H9 (cell line): ENCODE measurements around the gene SPATA17. TPM values are rescaled to one million over a fixed set of nuclear protein-coding genes. Genes with fewer than 3 reads are reported as not detected.

Experiments
- DNase-seq: peaks from one replicate; pipeline ENCODE4 v3.0.0-alpha.2; 2017
- H2AFZ ChIP-seq: one replicate; pipeline ENCODE4 v1.6.1; 2013; ENCODE audit warnings: mild to moderate bottlenecking, low read length, control low read depth, moderate library complexity
- H2AK5ac ChIP-seq: 2 replicates; pipeline ENCODE4 v1.6.1; 2013; ENCODE audit warnings: low read length, control low read depth, mixed read lengths; ENCODE audit not compliant: insufficient read length
- H2BK120ac ChIP-seq: one replicate; pipeline ENCODE4 v1.6.1; 2013; ENCODE audit warnings: low read depth, mild to moderate bottlenecking, low read length, control low read depth, inconsistent platforms; ENCODE audit not compliant: poor library complexity, severe bottlenecking
- H2BK12ac ChIP-seq: 2 replicates; pipeline ENCODE4 v1.6.1; 2013; ENCODE audit warnings: low read length, control low read depth, mixed read lengths, low read depth; ENCODE audit not compliant: insufficient read length
- H2BK15ac ChIP-seq: 2 replicates; pipeline ENCODE4 v1.6.1; 2013; ENCODE audit warnings: low read depth, low read length, control low read depth
- H2BK20ac ChIP-seq: one replicate; pipeline ENCODE4 v1.6.1; 2013; ENCODE audit warnings: low read depth, mild to moderate bottlenecking, low read length, control low read depth, inconsistent platforms; ENCODE audit not compliant: poor library complexity, severe bottlenecking
- H2BK5ac ChIP-seq: 2 replicates; pipeline ENCODE4 v1.6.1; 2013; ENCODE audit warnings: low read length, control low read depth, mixed read lengths; ENCODE audit not compliant: insufficient read length
- H3K14ac ChIP-seq: 2 replicates; pipeline ENCODE4 v1.6.1; 2013; ENCODE audit warnings: low read length, control low read depth; ENCODE audit not compliant: insufficient read depth
- H3K18ac ChIP-seq: 2 replicates; pipeline ENCODE4 v1.6.1; 2013; ENCODE audit warnings: low read depth, mild to moderate bottlenecking, mixed read lengths, low read length, control low read depth; ENCODE audit not compliant: insufficient read length
- H3K23ac ChIP-seq: 2 replicates; pipeline ENCODE4 v1.6.1; 2013; ENCODE audit warnings: low read length, control low read depth, mixed read lengths, low read depth; ENCODE audit not compliant: insufficient read length
- H3K23me2 ChIP-seq: 2 replicates; pipeline ENCODE4 v1.6.1; 2013; ENCODE audit warnings: low read depth, mild to moderate bottlenecking, mixed read lengths, low read length, control low read depth; ENCODE audit not compliant: insufficient read length, poor library complexity, severe bottlenecking
- H3K27ac ChIP-seq: 2 replicates; pipeline ENCODE4 v1.5.1; 2013; ENCODE audit warnings: low read length, control low read depth, mixed read lengths, low read depth; ENCODE audit not compliant: insufficient read length
- H3K27me3 ChIP-seq: 2 replicates; pipeline ENCODE4 v1.6.1; 2013; ENCODE audit warnings: low read length, control low read depth, inconsistent platforms; ENCODE audit not compliant: insufficient read depth
- H3K4ac ChIP-seq: 2 replicates; pipeline ENCODE4 v1.6.1; 2013; ENCODE audit warnings: low read depth, mild to moderate bottlenecking, control low read depth, inconsistent platforms, low read length, moderate library complexity
- H3K4me1 ChIP-seq: 2 replicates; pipeline ENCODE4 v1.6.1; 2013; ENCODE audit warnings: low read length, control low read depth, inconsistent platforms; ENCODE audit not compliant: insufficient read depth
- H3K4me2 ChIP-seq: 2 replicates; pipeline ENCODE4 v1.6.1; 2013; ENCODE audit warnings: low read length, control low read depth, mixed read lengths; ENCODE audit not compliant: insufficient read length, insufficient read depth
- H3K56ac ChIP-seq: 2 replicates; pipeline ENCODE4 v1.6.1; 2013; ENCODE audit warnings: low read depth, mild to moderate bottlenecking, mixed read lengths, low read length, control low read depth; ENCODE audit not compliant: insufficient read length
- H3K79me1 ChIP-seq: 2 replicates; pipeline ENCODE4 v1.6.1; 2013; ENCODE audit warnings: low read depth, mild to moderate bottlenecking, moderate library complexity, low read length, control low read depth, inconsistent platforms; ENCODE audit not compliant: insufficient read depth, poor library complexity, severe bottlenecking
- H3K79me2 ChIP-seq: 2 replicates; pipeline ENCODE4 v1.6.1; 2013; ENCODE audit warnings: low read length, control low read depth, inconsistent platforms; ENCODE audit not compliant: insufficient read depth
- H3K9ac ChIP-seq: 2 replicates; pipeline ENCODE4 v1.6.1; 2013; ENCODE audit warnings: low read length, control low read depth, mixed read lengths; ENCODE audit not compliant: insufficient read length; ENCODE audit errors: extremely low read depth
- H3K9me3 ChIP-seq: one replicate; pipeline ENCODE4 v1.6.1; 2013; ENCODE audit warnings: low read depth, low read length, inconsistent platforms; ENCODE audit not compliant: control insufficient read depth
- H3T11ph ChIP-seq: one replicate; pipeline ENCODE4 v1.6.1; 2013; ENCODE audit warnings: mild to moderate bottlenecking, low read length, control low read depth, inconsistent platforms
- H4K20me1 ChIP-seq: one replicate; pipeline ENCODE4 v1.6.1; 2013; ENCODE audit not compliant: control insufficient read depth, insufficient read length, insufficient read depth
- H4K5ac ChIP-seq: 2 replicates; pipeline ENCODE4 v1.6.1; 2013; ENCODE audit warnings: low read depth, mild to moderate bottlenecking, mixed read lengths, low read length, control low read depth; ENCODE audit not compliant: insufficient read length
- H4K8ac ChIP-seq: replicated peaks from 2 replicates; pipeline ENCODE4 v1.6.1; 2013; ENCODE audit warnings: low read length, control low read depth, mixed read lengths, low read depth; ENCODE audit not compliant: insufficient read length
- H4K91ac ChIP-seq: 2 replicates; pipeline ENCODE4 v1.6.1; 2013; ENCODE audit warnings: low read depth, mild to moderate bottlenecking, moderate library complexity, mixed read lengths, low read length, control low read depth; ENCODE audit not compliant: insufficient read length
- H3K27ac Mint-ChIP-seq, 3 experiments: 2 replicates in 2 of 3; 3 replicates in 1 of 3; pipeline ENCODE4 v1.8.0; 2020 to 2021; ENCODE audit warnings: mixed read lengths in 3 of 3, mild to moderate bottlenecking in 1 of 3, moderate library complexity in 1 of 3
- H3K27me3 Mint-ChIP-seq: 2 replicates; pipeline ENCODE4 v1.8.0; 2021; ENCODE audit warnings: low read depth, mild to moderate bottlenecking, moderate library complexity, mixed read lengths
- H3K36me3 Mint-ChIP-seq, 3 experiments: 2 replicates in 2 of 3; 3 replicates in 1 of 3; pipeline ENCODE4 v1.8.0; 2020 to 2021; ENCODE audit warnings: low read depth in 3 of 3, mixed read lengths in 3 of 3; ENCODE audit not compliant: insufficient read depth in 1 of 3
- H3K4me1 Mint-ChIP-seq, 2 experiments: 2 replicates each; pipeline ENCODE4 v1.8.0; 2020; ENCODE audit warnings: mixed read lengths in 2 of 2
- H3K4me3 Mint-ChIP-seq, 2 experiments: 2 replicates in 1 of 2; 3 replicates in 1 of 2; pipeline ENCODE4 v1.8.0; 2020 to 2021; ENCODE audit warnings: mild to moderate bottlenecking in 2 of 2, mixed read lengths in 2 of 2, moderate library complexity in 1 of 2
- H3K9me3 Mint-ChIP-seq, 2 experiments: 2 replicates in 1 of 2; 3 replicates in 1 of 2; pipeline ENCODE4 v1.8.0; 2020; ENCODE audit warnings: mild to moderate bottlenecking in 2 of 2, mixed read lengths in 2 of 2, moderate library complexity in 1 of 2
- WGBS: extraction: QIAGEN DNeasy Blood & Tissue Kit; methylation state at CpG from one replicate; pipeline ENCODE4 v1.1.7; 2013; ENCODE audit warnings: missing lambda C conversion rate, low lambda C conversion rate, mixed read lengths; ENCODE audit not compliant: insufficient read length; ENCODE audit errors: extremely low coverage; 5-methylcytosine and 5-hydroxymethylcytosine counted together
- total RNA-seq: library from RNA; stranded (reverse); gene quantifications from 2 replicates; pipeline ENCODE4 v1.2.1, GENCODE V29; 2021
- TF ChIP-seq, protein P1 (sequence below): fragments of 200-600 bp; sonication (generic); conservative IDR thresholded peaks from 3 replicates; pipeline ENCODE4 v1.8.0; 2021; ENCODE audit warnings: antibody characterized with exemption, mild to moderate bottlenecking

Gene SPATA17
- total RNA-seq, 1 experiment from 2014 or later: 0.44 TPM

DNA sequence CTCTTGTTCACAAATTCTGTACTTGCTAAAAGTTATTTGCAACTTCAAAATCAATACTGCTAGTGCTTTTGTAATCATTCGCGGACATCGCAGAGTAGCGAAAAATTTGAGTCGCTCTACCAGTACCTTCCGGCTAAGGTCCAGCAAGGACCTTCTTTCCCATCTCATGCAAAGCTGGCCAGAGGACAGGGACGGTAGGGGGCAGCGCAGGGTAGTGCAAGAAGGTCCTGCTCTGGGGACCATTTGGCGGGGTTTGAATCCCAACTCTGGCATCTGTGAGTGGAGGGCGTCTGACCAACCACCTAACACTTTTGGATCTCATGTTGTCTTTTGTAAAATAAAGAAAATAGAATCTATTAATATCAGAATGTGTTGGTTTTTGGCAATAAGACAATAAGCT lies 258.3 kb downstream of the SPATA17 start:
- WGBS: no CpG with 5 or more reads among the region's 10 CpGs
- Mint-ChIP-seq H3K4me3 (no peak overlapping the region), H3K4me1 (peaks cover 5 to 6% of the 10 kb centered on the region in 2 experiments; a peak in 2 of 4 replicates), H3K36me3 (0 out of 7 replicates have a peak, but pooled peaks cover 0 to 5% (median 0%) of the 10 kb centered on the region in 3 experiments), H3K27me3 (no peaks in the 10 kb centered on the region), H3K27ac (peak overlapping the region in 1 of 3 experiments; percentile 16; a peak in 1 of 7 replicates), H3K9me3 (peaks cover 0 to 5% of the 10 kb centered on the region in 2 experiments; a peak in 1 of 5 replicates)
- Histone ChIP-seq H3K27me3 (no peaks in the 10 kb centered on the region), H4K20me1 (no peaks in the 10 kb centered on the region), H3K27ac (no peak overlapping the region), H3K14ac (no peak overlapping the region), H2BK20ac (no peak overlapping the region), H2AK5ac (no peak overlapping the region), H2BK120ac (no peak overlapping the region), H3T11ph (no peak overlapping the region), H2BK15ac (no peak overlapping the region), H2BK5ac (no peak overlapping the region), H3K23ac (no peak overlapping the region), H3K56ac (no peak overlapping the region), H2AFZ (no peak overlapping the region), H3K79me1 (no peaks in the 10 kb centered on the region), H3K4me2 (no peak overlapping the region), H3K4ac (no peak overlapping the region), H4K5ac (no peak overlapping the region), H4K8ac (no peak overlapping the region), H3K79me2 (no peaks in the 10 kb centered on the region), H4K91ac (no peak overlapping the region), H2BK12ac (no peak overlapping the region), H3K18ac (no peak overlapping the region), H3K4me1 (no peaks in the 10 kb centered on the region; the same call in 1 of the 2 replicates), H3K23me2 (no peaks in the 10 kb centered on the region), H3K9ac (no peak overlapping the region), H3K9me3 (no peaks in the 10 kb centered on the region)
- DNase-seq: peak; percentile 84
- TF ChIP-seq, protein P1, sequence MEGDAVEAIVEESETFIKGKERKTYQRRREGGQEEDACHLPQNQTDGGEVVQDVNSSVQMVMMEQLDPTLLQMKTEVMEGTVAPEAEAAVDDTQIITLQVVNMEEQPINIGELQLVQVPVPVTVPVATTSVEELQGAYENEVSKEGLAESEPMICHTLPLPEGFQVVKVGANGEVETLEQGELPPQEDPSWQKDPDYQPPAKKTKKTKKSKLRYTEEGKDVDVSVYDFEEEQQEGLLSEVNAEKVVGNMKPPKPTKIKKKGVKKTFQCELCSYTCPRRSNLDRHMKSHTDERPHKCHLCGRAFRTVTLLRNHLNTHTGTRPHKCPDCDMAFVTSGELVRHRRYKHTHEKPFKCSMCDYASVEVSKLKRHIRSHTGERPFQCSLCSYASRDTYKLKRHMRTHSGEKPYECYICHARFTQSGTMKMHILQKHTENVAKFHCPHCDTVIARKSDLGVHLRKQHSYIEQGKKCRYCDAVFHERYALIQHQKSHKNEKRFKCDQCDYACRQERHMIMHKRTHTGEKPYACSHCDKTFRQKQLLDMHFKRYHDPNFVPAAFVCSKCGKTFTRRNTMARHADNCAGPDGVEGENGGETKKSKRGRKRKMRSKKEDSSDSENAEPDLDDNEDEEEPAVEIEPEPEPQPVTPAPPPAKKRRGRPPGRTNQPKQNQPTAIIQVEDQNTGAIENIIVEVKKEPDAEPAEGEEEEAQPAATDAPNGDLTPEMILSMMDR: peak; percentile 85
